Ishikawa (cell line): ENCODE measurements around the gene CEP350.

Experiments
- CEBPB ChIP-seq: IDR thresholded peaks from 2 replicates; pipeline ENCODE4 v1.6.1; 2012
- CREB1 ChIP-seq: IDR thresholded peaks from 2 replicates; pipeline ENCODE4 v1.6.1; 2012; ENCODE audit warnings: low read depth
- EGR1 ChIP-seq: IDR thresholded peaks from 2 replicates; pipeline ENCODE4 v1.6.1; 2012
- EP300 ChIP-seq: IDR thresholded peaks from 2 replicates; pipeline ENCODE4 v1.6.1; 2012; ENCODE audit warnings: borderline replicate concordance
- FOXM1 ChIP-seq: IDR thresholded peaks from 2 replicates; pipeline ENCODE4 v1.6.1; 2012; ENCODE audit warnings: low read depth, borderline replicate concordance
- NFIC ChIP-seq: IDR thresholded peaks from 2 replicates; pipeline ENCODE4 v1.6.1; 2012
- RAD21 ChIP-seq: IDR thresholded peaks from 2 replicates; pipeline ENCODE4 v1.6.1; 2012; ENCODE audit warnings: low read depth
- TAF1 ChIP-seq: IDR thresholded peaks from 2 replicates; pipeline ENCODE4 v1.6.1; 2012; ENCODE audit warnings: low read depth, mild to moderate bottlenecking
- TCF12 ChIP-seq: IDR thresholded peaks from 2 replicates; pipeline ENCODE4 v1.6.1; 2012; ENCODE audit warnings: low read depth
- TEAD4 ChIP-seq: IDR thresholded peaks from 2 replicates; pipeline ENCODE4 v1.6.1; 2012
- YY1 ChIP-seq: IDR thresholded peaks from 2 replicates; pipeline ENCODE4 v1.6.1; 2012; ENCODE audit warnings: low read depth
- ZBTB7A ChIP-seq: IDR thresholded peaks from 2 replicates; pipeline ENCODE4 v1.6.1; 2012; ENCODE audit warnings: low read depth
- TF ChIP-seq, protein P1 (sequence below): IDR thresholded peaks from 2 replicates; pipeline ENCODE4 v1.6.1; 2012
- TF ChIP-seq, protein P2 (sequence below): IDR thresholded peaks from 2 replicates; pipeline ENCODE4 v1.6.1; 2012
- TF ChIP-seq, protein P3 (sequence below): IDR thresholded peaks from 2 replicates; pipeline ENCODE4 v1.6.1; 2012; ENCODE audit warnings: low read depth, mild to moderate bottlenecking

The CEP350 gene

DNA sequence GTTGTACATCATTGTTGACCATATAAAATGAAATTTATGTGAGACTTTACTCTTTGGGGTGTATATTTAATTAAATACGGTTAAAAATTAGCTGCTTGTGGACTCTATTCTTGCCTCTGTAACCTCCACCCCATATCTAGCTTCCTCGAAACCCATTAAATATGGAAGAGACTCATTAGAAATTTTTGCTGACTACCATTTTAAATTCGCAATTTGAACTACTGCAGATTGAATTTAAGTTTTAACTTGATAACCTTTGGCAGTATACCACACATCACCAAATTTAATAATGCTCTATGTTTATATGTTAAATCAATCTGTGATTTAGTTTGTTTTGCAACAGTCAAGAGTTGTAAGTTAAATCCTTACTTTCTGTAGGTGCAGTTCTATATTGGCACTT lies 111.5 kb downstream of the CEP350 start:
- TF ChIP-seq CREB1, result no peak
- no peak for TF ChIP-seq YY1
- TF ChIP-seq, protein P1, sequence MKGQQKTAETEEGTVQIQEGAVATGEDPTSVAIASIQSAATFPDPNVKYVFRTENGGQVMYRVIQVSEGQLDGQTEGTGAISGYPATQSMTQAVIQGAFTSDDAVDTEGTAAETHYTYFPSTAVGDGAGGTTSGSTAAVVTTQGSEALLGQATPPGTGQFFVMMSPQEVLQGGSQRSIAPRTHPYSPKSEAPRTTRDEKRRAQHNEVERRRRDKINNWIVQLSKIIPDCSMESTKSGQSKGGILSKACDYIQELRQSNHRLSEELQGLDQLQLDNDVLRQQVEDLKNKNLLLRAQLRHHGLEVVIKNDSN, result no peak
- TF ChIP-seq ZBTB7A, result no peak
- TF ChIP-seq EP300, result no peak
- TF ChIP-seq, protein P2, sequence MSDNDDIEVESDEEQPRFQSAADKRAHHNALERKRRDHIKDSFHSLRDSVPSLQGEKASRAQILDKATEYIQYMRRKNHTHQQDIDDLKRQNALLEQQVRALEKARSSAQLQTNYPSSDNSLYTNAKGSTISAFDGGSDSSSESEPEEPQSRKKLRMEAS, result no peak
- TF ChIP-seq TAF1, result no peak
- TF ChIP-seq TEAD4, result no peak

DNA sequence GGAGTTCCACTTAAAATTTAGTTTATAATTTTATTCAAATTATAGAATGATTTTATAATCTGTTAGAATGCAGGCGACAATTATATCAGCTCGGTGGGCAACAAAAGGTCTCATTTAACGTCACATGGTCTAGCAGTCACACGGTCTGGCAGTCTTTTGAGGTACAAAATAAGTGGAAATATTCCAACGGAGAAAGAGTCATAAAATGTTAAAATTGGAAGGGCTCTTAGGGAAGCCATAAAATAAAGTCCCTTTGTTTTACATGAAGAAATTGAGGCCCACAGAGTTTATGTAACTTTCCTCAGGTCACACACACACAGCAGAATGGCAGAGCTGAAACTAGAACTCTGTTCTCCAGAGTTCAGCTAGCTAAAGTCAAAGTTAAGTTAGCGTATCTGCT lies 115.7 kb downstream of the CEP350 start:
- TF ChIP-seq, protein P3, sequence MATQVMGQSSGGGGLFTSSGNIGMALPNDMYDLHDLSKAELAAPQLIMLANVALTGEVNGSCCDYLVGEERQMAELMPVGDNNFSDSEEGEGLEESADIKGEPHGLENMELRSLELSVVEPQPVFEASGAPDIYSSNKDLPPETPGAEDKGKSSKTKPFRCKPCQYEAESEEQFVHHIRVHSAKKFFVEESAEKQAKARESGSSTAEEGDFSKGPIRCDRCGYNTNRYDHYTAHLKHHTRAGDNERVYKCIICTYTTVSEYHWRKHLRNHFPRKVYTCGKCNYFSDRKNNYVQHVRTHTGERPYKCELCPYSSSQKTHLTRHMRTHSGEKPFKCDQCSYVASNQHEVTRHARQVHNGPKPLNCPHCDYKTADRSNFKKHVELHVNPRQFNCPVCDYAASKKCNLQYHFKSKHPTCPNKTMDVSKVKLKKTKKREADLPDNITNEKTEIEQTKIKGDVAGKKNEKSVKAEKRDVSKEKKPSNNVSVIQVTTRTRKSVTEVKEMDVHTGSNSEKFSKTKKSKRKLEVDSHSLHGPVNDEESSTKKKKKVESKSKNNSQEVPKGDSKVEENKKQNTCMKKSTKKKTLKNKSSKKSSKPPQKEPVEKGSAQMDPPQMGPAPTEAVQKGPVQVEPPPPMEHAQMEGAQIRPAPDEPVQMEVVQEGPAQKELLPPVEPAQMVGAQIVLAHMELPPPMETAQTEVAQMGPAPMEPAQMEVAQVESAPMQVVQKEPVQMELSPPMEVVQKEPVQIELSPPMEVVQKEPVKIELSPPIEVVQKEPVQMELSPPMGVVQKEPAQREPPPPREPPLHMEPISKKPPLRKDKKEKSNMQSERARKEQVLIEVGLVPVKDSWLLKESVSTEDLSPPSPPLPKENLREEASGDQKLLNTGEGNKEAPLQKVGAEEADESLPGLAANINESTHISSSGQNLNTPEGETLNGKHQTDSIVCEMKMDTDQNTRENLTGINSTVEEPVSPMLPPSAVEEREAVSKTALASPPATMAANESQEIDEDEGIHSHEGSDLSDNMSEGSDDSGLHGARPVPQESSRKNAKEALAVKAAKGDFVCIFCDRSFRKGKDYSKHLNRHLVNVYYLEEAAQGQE, result no peak
- TF ChIP-seq, protein P1, result no peak
- TF ChIP-seq RAD21, result no peak
- TF ChIP-seq TCF12, result no peak
- TF ChIP-seq EGR1, result no peak
- TF ChIP-seq YY1, result no peak
- TF ChIP-seq, protein P2, result no peak
- TF ChIP-seq TAF1, result no peak
- no peak for TF ChIP-seq NFIC
- no peak for TF ChIP-seq FOXM1
- no peak for TF ChIP-seq EP300
- no peak for TF ChIP-seq TEAD4
- no peak for TF ChIP-seq ZBTB7A
- no peak for TF ChIP-seq CEBPB
- no peak for TF ChIP-seq CREB1

DNA sequence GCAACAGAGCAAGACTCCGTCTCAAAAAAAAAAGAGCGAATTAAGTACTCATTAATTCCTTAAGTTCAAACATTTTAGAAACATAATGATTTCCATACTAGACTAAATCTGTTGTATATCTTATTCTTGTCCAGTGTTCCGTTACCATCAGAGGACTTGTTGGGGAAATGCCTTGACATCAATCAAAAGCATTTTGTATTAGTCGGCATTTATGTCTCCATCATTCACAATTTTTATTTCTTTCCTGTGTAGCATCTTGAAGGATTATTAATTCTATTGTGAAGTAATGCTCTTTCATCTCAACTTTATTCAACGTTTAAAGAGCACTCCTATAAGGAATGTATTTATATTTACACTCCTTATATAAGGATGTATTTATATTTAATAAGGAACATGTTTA lies 117.1 kb downstream of the CEP350 start:
- TF ChIP-seq CEBPB (no peak), RAD21 (no peak), EGR1 (no peak), TAF1 (no peak), TEAD4 (no peak), NFIC (no peak), TCF12 (no peak), FOXM1 (no peak), EP300 (no peak), YY1 (no peak)
- TF ChIP-seq, protein P2, result no peak
- TF ChIP-seq, protein P1, result no peak
- TF ChIP-seq, protein P3, result no peak

DNA sequence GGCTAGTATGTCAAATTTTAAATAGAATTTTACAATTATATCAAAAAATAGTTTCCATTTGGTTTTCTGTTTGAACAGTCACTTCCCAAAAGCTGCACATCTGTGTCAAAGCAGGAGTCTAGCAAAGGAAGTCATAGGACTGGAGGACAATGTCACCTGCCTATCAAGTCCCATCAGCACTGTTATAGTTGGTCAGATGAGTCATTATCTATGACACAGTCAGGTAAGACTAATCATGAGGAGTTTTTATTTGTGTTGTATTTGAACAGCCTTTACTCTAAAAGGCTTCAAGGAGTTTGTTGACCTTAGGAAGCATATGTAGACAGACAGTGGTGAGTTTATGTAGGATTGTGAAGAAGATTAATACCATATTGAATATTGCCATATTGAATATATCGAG lies 125.8 kb downstream of the CEP350 start:
- TF ChIP-seq RAD21, result no peak
- TF ChIP-seq, protein P3, result no peak
- TF ChIP-seq, protein P1, result no peak
- no peak for TF ChIP-seq TCF12
- no peak for TF ChIP-seq CEBPB
- no peak for TF ChIP-seq TAF1
- no peak for TF ChIP-seq EP300
- TF ChIP-seq YY1, result no peak
- TF ChIP-seq, protein P2, result no peak
- TF ChIP-seq NFIC, result no peak
- TF ChIP-seq CREB1, result no peak
- TF ChIP-seq EGR1, result no peak
- no peak for TF ChIP-seq ZBTB7A
- no peak for TF ChIP-seq TEAD4
- no peak for TF ChIP-seq FOXM1
